HTERT RPE-1 (cell line): Measurements from ENCODE around the gene DBT.
"Not testable (repeated sequence)": the region's sequence is repeated elsewhere in the genome, so short reads cannot be mapped to it uniquely, and the experiment has no call there.

Experiments
- in situ Hi-C: fragments of 300-500 bp; cut with MboI; formaldehyde crosslinking; loops from 4 replicates; pipeline ENCODE4 v1.14.3; 2020; ENCODE audit warnings: low sequenced_read_pairs

DBT gene

DNA sequence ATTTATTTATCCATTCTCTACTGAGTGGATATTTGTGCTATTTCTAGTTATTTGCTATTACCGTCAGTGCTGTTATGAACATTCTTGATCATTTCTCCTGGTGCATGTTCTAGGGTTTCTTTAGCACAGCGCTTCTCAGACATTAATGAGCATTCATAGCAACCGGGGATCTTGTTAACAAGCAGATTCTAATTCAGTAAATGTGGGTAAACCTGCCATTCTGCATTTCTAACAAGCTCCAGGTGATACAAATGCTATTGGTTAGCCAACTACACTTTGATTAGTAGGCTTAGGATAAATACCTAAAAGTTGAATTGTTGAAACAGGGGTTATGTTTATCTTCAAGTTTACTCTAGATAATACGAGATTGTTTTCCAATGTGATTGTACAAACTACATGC is 3.3 kb upstream of the DBT start:
- in situ Hi-C loops = no loop called here

DNA sequence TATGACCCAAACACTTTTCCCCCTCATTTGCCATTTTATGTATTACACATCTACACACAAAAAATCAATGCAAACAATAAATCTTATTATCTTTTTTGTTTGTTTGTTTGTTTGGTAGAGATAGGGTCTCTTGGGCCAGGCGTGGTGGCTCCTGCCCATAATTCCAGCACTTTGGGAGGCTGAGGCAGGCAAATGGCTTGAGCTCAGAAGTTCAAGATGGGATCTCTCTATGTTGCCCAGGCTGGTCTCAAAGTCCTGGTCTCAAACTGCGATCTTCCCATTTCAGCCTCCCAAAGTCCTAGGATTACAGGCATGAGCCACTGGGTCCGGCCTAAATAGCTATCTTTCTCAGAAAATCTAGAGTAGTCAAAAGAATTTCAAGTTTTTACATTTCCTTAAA is 1.2 kb upstream of the DBT start:
- in situ Hi-C loops = no loop called here

DNA sequence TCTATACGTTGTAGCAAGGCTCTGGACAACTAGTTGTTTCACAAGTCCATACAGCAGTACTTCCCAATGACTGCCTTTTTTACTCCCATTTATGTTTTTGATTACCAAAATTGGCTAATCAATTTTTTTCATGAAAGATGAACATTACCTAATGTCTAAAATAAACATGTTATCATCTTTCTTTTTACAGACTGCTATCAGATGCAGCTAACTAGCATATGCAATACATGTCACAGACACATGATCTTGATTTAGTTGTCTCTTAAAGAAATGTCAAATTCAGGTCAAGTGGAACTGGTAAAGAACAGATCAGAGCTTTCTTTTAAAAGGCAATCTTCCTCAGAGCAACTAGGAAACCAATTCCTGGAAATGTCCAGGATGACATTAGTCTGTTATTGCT is 630 bp upstream of the DBT start:
- in situ Hi-C loops = no loop called here

DNA sequence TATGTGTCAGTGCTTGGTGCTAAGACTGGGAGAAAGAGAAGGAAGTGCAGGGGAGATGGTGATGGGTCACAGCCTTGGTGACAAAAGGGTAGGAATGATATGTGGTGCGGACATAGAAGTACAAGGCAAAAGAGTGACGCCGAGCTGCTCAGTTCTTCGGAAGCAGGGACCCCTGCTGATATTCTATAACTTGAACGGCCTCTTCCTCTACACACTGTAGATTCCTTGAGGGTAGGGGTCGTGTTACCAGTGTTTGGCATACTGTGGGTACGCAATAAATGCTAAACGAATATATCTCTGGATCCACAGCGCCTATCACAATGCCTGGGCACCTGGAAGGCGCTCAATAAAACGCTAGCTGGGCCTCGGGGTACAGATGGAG is 488 bp downstream of the DBT start:
- in situ Hi-C loops = no loop called here

DNA sequence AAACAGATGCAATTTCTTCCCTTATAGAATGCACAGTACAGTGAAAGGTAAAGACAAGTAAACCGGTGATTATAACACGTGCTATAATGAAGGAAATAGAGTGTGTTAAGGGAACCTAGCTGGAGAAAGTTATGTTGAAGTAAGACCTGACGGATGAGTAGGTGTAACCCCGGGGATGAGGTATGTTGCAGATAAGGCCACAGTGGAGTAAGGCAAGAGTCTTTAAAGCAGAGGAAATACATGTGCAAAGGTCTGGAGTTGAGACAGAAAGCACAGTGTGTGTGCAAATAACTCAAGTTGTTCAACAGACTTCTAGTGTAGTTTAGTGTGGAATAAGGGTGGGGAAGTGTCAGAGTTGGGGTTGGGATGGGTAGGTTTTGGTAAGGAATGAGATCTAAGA is 2.9 kb downstream of the DBT start:
- in situ Hi-C loops = no loop called here

DNA sequence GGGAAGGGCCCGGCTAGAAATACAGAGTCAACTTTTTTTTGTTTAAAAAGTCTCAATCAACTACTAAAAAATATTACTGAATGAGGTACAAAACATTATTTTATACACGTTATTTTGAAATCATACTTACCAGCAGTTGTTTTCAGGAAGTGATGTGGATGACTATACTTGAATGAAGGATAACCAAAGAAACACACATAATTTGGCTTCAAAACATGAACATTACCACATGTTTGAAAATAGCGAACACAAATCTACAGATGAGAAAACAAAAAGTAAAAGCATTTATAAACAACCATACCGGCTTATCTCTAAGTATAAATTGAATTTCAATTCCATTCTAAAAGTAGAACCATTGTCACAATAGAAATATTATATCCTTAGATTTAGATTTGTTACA is 9.0 kb downstream of the DBT start:
- in situ Hi-C loops = no loop called here

DNA sequence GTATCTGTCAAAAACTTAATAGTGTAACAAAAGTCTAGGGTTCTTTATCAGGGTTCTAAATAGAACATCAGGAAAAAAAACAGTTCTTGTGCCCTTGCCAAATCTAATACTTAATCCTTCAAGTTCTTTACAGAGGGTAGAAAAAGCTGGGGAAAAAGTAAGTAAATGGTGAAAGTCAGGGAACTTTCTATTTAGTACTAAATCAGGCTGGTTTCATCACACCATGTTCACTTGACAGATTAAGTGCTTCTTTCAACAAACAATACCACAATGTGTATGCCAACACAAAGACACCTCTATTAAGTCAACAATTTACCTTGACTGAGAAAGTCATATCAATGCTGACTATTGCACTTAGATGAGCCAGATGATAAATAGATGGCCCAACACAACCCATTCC is 9.7 kb downstream of the DBT start:
- in situ Hi-C loops = no loop called here

DNA sequence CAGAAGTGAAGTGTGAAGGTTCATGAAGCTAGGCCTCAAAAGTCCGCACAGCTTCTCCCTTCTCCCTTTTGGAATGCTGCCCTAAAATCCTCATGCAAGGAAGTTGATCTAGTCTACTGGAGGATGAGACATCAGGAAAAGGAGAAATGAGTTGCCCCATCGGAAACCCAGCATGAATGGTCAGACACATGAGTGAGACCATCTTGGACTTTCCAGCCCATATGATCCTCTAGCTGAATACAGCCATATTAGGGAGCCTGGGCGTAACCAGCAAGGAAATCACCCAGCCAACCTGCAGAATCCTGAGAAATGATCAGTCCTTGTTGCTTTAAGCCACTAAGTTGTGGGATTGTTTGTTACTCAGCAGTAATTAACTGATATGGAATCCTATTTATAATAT is 12.5 kb downstream of the DBT start:
- in situ Hi-C loops = no loop called here

DNA sequence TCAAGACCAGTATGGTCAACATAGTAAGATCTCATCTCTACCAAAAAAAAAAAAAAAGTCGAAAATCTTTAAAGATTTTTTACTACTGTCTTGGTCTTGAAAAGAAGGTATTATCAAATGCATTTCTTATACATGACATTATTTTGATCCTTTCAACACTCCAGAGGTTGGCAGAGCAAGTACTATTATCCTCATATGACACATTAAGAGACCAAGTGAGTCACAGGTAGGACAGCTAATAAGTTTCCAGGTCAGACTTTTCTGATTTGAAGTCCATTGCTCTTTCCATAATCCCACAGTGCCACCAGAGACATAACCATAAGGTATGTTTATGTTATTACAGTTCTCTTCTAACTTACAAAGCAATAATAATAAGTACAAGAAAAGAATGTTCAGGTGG is 15.2 kb downstream of the DBT start:
- in situ Hi-C loops = no loop called here

DNA sequence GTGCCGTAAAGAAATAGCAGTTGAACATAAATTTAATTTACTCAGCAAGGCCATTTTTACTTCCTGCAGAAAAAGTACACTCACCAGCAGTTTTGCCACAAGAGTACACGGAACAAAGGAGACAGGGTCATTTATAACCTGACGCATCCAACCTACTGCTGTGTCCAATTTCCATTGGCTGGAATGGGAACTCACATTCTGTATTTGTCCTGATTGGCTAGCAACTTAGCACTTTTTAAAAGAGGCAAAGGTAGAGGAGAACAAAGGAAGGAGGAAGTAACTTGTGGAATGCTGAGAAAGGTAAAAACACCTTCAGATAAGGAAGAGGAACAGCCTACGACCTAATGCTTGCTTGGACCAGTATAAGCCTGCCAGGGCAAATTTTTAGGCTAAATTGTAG is 16.1 kb downstream of the DBT start:
- in situ Hi-C loops = not testable (repeated sequence)

DNA sequence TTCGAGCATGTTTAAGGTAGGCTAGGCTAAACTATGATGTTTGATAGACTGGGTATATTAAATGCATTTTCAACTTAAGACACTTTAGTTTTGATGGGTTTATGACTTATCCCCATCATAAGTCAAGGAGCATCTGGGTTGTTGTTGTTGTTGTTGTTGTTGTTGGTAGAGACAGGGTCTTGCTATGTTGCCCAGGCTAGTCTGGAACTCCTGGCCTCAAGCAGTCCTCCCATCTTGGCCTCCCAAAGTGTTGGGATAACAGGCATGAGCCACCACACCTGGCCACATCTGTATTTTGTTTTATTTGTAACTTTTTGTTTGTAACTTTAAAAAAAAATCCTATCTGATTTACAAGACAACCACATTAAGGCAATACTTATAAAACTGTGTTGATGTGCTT is 17.5 kb downstream of the DBT start:
- in situ Hi-C loops = no loop called here

DNA sequence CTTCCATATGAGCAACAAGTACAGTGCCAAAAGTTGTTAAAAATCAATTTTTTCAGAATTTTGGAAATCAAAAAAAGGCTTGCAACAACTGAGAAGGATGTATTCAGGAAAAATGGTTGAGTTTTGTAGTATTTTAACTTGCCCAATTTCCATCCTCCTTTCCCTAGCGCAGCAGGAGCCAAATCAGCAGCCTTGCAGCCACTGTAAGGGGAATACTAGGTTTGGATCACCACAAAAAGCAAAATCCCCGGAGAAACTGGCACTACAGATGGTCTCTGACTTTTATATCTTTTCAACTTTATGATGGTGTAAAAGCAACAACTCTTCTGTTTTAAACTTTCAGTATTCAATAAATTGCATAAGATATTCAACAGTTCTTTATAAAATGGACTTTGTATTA is 17.9 kb downstream of the DBT start:
- in situ Hi-C loops = no loop called here

DNA sequence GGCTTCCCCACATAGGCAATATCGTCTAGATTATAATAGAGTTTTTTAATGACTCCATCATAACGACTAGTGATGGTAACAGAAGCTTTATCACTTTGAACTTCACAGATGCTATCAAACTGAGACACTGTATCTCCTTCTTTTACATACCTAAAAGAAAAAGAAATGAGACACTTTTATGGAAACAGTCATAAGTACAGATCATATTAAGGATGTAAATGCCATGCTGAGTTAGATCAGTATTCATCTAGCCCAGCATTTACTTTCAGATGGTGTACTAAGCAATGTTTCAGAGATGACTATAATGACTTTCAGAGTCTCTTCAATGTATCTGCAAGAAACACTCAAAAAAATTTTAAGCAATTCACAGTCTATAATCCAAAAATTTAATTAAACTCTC is 18.9 kb downstream of the DBT start:
- in situ Hi-C loops = no loop called here

DNA sequence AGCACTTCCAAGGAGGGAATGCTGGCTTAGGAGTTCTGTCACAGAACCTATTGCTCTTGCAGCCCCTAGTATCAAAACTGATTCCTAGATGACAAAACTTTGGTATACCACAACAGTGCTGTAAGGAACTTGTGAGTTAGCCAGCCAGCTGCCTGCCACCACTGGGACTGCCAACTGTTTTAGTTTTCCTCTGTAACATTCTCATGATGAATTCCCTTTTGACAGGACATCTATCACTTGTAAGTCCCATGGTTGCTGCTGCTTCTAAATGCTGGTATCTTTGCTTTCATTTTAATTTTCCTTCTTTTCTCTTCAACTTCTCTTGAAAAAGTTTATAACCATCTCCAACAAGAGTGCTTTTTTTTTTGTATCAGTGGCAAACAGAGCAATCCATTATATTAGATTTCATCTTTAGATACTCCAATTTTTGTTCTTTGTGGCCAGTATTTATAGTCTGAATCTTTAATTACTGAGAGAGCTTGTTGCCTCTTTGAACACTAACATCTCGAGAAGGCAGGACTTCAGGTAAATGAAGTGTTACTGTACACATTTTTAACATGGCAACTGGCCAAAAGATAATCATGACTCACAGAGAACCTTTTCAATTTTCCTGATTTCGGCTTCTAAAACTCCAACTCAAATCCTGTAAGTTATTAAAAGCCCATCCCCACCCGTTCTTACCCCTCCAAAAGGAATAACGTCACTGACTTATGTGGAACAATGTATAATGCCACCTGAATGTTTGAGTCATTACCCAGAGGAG is 19.8 kb downstream of the DBT start:
- in situ Hi-C loops = no loop called here

DNA sequence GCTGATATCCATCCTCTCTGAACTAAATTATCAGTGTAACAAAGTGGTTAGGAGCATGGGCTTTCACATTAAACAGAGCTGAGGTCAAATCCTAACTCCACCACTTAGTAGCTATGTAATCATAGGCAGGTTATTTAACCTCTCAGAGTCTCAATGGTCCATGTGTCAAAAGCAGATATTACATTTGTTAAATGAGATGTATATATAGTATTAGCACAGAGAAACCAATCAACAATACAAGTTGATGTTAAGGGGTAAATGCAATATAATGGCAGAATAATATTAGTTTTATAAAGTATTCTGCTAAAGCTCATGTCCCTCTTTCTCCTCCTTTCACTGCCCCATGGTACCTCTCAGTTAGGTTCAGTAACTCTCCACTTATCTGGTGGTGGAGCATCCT is 27.2 kb downstream of the DBT start:
- in situ Hi-C loops = no loop called here

DNA sequence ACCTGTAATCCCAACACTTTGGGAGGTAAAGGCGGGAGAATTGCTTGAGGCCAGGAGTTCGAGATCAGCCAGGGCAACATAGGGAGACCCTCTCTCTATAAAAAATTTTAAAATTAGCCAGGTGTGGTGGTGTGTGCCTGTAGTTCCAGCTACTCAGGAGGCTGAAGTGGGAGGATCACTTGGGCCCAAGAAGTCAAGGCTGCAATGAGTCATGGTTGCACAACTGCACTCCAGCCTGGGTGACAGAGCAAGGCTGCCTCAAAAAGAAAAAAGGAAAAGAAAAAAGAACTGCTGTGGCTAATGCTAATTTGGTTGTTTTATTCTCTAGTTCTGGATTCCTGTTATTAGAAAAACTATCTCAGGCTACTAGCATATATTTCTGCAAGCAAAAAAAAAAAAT is 29.8 kb downstream of the DBT start:
- in situ Hi-C loops = no loop called here

DNA sequence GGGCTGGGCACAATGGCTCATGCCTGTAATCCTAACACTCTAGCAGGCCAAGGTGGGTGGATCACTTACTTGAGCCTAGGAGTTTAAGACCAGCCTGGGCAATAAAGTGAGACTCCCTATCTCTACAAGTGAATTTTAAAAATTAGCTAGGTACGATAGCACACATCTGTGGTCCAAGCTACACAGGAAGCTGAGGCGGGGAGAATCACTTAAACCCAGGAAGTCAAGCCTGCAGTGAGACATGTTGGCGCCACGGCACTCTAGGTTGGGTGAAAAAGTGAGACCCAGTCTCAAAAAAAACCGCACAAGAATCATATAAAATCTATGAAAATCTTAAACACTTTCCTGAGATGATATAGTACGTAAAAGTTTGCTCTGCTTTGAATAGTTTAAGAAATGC is 30.2 kb downstream of the DBT start:
- in situ Hi-C loops = no loop called here

DNA sequence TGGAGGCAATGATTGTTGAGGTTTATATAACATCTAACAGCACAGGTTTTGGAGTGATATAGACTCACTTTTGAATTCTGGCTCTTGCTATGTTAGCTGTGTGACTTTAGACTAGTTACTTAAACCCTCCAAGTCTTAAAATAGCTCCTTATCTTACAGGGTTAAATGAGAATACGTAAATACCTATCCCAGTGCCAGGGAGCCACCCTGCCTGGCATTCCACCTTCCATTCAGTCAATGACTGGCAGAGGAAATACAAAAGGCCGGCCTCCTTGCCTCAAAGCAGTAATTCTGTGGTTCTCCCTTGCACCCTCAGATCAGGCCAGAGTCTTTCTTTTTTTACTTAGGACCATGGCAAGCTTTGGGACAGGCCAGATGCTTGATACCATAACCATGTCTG is 31.8 kb downstream of the DBT start:
- in situ Hi-C loops = no loop called here

DNA sequence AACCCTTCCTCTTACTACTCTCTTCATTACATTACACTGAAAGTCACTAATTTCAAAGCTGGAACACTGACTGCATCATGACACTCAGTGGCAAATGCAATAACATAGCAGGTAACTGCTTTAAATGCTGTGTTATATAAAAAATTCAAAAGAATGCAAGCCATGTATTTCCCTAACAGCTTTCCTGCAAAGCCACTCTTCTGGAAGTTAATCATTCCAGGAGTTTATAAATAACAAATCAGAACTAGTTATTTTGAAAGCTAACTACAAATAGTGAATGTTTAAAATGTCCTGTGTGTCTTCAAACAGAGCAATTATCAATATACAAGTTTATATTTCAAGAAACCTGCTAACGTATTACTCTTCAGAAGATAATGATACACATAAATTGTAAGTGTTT is 34.5 kb downstream of the DBT start:
- in situ Hi-C loops = no loop called here

DNA sequence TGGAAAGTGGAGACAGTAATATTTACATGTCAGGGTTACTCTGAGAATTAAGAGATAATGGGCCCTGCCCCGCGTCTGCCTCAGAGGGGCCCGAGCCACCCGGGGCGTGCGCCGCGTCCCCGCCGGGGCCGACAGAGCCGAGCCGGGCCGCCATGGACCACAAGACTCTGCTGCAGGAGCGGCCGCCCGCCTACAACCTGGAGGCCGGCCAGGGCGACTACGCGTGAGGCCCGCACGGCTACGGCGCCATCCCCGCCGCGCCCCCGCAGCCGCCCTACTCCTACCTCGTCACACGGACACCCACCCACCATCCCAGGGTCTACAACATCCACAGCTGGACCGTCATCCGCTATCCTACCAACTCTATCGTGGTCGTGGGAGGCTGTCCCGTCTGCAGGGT is 36.5 kb downstream of the DBT start:
- in situ Hi-C loops = no loop called here

DNA sequence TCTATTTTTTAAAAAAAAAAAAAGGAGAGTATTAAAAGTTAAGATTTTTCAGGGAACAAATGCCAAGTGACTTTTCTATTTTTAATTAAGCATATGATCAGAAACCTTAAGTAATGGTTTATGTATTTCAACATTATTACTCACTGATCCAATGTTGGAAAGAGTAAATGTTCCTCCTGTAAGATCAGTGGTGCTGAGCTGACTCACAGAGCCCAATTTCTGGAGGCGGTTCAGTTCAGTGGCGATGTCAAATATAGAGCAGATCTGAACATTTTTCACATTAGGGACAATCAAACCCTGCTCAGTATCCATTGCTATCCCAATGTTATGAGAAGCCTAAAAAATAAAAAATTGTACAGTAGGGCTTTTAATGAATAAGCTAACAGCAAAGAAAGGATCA is 43.3 kb downstream of the DBT start:
- in situ Hi-C loops = no loop called here

DNA sequence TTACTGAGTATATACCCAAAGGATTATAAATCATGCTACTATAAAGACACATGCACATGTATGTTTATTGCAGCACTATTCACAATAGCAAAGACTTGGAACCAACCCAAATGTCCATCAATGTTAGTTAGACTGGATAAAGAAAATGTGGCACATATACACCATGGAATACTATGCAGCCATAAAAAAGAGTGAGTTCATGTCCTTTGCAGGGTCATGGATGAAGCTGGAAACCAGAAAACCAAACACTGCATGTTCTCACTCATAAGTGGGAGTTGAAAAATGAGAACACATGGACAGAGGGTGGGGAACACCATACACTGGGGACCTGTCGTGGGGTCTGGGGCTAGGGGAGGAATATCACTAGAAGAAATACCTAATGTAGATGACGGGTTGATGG is 44.0 kb downstream of the DBT start:
- in situ Hi-C loops = not testable (repeated sequence)

DNA sequence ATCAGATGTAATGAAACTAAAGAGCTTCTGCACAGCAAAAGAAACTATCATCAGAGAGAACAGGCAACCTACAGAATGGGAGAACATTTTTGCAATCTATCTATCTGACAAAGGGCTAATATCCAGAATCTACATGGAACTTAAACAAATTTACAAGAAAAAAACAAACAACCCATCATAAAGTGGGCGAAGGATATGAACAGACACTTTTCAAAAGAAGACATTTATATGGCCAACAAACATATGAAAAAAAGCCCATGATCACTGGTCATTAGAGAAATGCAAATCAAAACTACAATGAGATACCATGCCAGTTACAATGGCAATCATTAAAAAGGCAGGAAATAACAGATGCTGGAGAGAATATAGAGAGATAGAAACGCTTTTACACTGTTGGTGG is 44.5 kb downstream of the DBT start:
- in situ Hi-C loops = not testable (repeated sequence)

DNA sequence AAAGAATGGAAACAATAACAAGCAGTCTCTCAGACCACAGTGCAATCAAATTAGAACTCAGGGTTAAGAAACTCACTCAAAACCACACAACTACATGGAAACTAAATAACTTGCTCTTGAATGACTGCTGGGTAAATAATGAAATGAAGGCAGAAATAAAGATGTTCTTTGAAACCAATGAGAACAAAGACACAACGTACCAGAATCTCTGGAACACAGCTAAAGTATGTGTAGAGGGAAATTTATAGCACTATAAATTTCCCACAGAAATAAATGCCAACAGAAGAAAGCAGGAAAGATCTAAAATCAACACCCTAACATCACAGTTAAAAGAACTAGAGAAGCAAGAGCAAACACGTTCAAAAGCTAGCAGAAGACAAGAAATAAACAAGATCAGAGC is 46.9 kb downstream of the DBT start:
- in situ Hi-C loops = not testable (repeated sequence)
